Measurements from ENCODE around the gene KIF13A.

KIF13A gene

DNA sequence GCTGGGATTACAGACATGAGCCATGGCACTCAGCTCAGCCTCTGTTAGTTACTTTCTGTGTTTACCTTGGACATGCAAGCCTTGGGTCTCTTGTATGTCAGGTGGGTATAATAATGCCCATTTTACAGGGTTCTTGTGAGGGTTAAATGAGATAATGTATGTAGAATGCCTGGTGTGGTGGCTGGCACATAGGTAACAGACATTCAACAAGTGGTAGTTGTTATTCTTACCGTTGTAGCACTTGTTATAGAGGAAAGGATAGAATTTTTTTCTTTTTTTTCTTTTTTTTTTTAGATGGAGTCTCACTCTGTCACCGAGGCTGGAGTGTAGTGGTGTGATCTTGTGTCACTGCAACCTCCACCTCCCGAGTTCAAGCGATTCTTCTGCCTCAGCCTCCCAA lies 8.0 kb upstream of the KIF13A start:
- TF ChIP-seq, protein P1, sequence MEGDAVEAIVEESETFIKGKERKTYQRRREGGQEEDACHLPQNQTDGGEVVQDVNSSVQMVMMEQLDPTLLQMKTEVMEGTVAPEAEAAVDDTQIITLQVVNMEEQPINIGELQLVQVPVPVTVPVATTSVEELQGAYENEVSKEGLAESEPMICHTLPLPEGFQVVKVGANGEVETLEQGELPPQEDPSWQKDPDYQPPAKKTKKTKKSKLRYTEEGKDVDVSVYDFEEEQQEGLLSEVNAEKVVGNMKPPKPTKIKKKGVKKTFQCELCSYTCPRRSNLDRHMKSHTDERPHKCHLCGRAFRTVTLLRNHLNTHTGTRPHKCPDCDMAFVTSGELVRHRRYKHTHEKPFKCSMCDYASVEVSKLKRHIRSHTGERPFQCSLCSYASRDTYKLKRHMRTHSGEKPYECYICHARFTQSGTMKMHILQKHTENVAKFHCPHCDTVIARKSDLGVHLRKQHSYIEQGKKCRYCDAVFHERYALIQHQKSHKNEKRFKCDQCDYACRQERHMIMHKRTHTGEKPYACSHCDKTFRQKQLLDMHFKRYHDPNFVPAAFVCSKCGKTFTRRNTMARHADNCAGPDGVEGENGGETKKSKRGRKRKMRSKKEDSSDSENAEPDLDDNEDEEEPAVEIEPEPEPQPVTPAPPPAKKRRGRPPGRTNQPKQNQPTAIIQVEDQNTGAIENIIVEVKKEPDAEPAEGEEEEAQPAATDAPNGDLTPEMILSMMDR (IDR thresholded peaks at IDR 0.05; ENCODE audit: low read depth, low read length), result no peak
- H3K4me3 ChIP-seq (ENCODE audit: low read depth, low read length), result no peak overlapping the region

DNA sequence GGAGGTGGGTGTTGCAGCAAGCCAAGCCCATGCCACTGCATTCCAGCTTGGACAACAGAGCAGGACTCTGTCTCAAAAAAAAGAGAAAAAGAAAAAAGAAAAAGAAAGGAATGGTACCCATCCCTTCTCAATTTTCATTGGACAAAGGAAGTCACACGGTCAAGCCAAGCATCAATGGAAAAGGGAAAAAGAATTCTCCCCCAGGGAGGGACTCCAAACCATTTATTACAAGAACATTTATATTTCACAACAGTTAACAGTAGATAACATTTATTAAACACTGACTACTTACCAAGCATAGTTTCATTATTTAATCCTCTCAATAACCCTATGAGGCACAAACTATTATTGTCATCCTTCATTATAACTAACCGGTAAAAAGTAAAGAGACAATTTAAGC lies 6.6 kb upstream of the KIF13A start:
- H3K4me3 ChIP-seq (ENCODE audit: low read depth, low read length), result no peak overlapping the region
- TF ChIP-seq, protein P1 (IDR thresholded peaks at IDR 0.05; ENCODE audit: low read depth, low read length), result no peak

DNA sequence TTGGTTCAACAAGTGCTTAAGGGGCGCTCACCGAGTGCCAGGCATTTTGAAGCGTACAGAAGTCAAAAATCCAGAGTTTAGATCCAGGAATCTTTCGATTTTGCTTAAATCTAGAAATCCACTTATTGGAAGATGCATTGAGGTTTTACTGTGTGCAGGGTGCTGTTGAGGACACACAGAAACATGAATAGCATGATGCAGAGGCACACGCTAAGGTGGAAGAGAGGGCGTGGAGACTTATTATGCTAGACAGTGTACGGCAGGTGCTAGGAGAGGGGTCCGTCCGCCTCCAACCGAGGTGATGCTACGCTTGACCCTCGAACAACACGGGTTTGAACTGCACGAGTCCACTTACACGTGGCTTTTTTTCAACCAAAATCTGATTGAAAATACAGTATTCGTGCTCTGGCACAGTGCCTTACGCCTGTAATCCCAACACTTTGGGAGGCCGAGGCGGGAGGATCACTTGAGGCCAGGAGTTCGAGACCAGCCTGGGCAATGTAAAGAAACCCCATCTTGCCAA lies 1.0 kb upstream of the KIF13A start:
- H3K4me3 ChIP-seq (ENCODE audit: low read depth, low read length), result peak overlapping the region; percentile 62
- TF ChIP-seq, protein P1 (IDR thresholded peaks at IDR 0.05; ENCODE audit: low read depth, low read length), result no peak

DNA sequence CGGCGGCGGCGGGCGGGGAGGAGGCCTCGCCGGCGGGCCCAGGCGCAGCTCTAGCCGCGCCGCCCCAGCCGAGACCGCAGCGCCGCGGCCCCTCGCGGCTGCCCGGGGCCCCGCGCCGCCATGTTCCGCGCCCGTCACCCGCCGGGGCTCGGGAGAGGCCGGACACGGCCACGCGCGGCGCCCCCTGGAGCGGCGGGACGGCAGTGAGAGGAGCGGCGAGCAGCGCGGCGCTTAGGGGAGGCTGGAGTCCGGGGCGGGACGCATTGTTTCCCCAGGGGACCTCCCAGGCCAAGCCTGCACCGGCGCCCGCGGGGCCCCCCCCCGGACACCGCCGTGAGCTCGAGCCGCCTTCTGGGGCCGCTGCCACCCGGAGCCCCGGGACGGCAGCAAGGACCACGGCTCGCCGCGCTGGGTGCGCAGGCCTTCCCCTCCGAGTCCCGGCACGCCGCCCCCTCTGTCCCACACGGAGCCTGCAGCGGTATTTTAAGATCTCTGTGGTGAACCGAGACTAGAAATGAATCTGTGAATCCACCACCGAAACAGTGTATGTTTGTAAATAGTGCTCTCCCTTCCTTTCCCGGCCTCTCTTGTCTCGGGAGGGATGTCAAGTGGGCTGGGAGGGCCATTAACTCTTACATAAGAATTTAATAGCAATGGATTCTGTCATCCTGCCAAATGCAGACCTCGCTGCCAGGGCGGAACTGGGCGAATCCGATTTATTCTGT lies 424 bp upstream of the KIF13A start:
- TF ChIP-seq, protein P1 (IDR thresholded peaks at IDR 0.05; ENCODE audit: low read depth, low read length), result 0 out of 2 replicates have a peak, but pooled peaks have one; percentile 11

DNA sequence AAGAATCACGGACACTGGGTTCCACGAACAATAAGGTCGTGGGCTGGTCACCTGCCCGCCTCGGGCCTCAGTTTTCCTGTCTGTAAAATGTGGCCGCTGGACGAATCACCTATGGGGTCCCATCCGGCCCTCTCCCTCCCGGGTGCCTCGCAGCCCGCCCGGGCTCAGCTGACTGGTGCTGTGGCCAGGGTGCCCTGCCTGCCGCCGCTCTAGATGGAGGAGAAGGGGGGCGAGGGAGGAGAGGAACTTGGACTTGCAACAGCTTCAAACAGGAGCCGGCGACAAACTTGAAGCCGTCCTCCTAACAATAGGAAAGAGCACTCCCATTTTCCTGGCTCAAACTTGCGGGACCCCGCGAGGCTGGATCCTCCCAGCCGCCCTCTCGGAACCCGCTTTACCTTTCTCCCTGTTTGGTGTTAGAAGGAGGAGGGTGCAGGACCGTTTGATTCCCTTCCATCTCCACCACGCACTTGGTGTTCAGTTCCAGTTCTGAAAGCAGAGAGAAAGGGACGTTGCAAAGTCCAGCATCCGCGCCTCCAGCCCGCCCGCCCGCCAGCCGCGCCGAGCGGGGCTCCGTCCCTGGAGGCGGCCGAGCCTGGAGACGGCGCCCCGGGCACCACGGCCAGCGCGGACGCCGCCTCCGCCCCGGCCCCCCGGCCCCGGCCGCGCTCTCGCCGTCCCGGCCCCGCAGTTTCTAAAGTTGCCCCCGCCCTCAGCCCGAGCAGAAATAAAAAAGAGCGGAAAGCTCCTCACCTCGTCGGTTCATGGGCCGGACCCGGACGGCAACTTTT lies 584 bp downstream of the KIF13A start:
- TF ChIP-seq, protein P1 (IDR thresholded peaks at IDR 0.05; ENCODE audit: low read depth, low read length), result no peak

More for the DNA sequence above, 424 bp upstream of the KIF13A start:
- H3K4me3 ChIP-seq (ENCODE audit: low read depth, low read length), result peak overlapping the region; percentile 62

DNA sequence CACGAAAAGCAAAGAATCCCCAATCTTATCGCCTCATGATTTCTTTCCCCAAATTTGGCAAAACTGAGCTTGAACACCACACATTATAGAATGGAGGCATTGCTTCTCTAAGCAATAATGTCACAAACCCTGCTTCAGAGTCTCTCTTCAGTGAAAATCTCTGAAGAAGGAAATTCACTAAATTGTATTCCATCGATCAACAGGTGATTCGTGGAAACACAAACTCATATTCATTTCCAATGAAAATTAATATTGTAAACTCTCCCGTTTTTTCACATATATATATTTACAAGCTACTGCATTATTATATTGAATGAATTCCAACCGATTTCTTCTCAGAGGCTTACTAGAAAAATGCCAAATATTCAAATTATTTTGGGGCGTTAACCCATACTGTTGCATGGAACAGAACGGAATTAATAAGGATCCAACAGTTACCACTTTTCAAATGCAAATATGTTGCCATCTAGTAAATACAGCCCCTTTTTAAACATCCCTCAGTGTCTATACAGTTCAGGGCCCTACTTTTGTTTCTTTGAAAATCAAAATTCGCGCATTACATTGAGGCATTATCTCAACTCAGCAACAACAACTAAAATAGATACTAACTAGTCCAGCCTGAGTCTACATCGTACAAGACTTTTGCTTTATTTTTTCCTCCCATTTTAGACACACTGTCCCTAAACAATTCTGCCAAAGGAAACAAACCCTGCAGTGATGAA lies 1.3 kb downstream of the KIF13A start:
- TF ChIP-seq, protein P1 (IDR thresholded peaks at IDR 0.05; ENCODE audit: low read depth, low read length), result no peak
- H3K4me3 ChIP-seq (ENCODE audit: low read depth, low read length), result peak overlapping the region; percentile 89

More for the DNA sequence above, 584 bp downstream of the KIF13A start:
- H3K4me3 ChIP-seq (ENCODE audit: low read depth, low read length), result peak overlapping the region; percentile 89

Measured in WI38 (cell line).